GM18520 (cell line): ENCODE measurements around the gene LDLRAD3.

Experiments
- ATAC-seq: cut with Tn5 transposase; IDR thresholded peaks from one replicate; pipeline ENCODE4 v1.9.1; 2021; ENCODE audit not compliant: unreplicated experiment

The LDLRAD3 gene

DNA sequence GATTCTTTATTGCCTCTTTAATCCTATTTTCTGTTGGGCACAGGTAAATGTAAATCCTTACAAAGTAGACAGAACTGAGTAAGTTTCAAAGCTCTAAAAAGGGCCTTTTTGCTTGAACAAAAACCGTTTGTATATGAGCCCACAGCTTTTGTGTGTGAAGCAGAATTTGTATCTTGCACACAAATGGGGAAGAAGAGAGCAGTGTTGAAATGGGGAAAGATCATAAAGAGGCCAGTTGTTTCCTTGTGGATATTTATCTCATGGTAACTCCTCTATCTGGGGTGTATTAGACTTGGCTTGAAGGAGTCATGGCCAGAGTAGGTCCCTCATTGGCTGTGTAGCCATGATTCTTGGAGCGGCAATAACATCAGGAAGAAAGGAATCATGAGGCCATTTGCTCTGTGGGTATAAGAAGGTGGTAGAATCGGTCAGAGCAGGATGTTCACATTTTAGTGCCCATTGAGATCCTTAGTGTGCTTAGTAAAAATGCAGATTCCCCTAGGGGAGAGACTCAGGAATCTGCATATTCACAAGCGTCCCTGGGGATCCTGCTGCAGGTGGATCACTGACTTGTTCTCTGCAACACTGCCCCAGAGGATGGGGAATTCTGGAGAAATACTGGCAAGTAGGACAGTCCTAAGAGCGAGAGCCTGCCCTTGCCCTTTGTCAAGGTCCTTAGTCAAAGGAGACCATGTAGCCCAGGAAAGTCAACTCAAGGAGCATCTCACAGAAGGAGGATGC lies 126.5 kb downstream of the LDLRAD3 start:
- ATAC-seq: no peak

GRCh38 chr11:36070954-36071330 lies 127.1 kb downstream of the LDLRAD3 start:
- ATAC-seq: no peak

GRCh38 chr11:36071917-36072500 lies 128.1 kb downstream of the LDLRAD3 start:
- no peak for ATAC-seq

DNA sequence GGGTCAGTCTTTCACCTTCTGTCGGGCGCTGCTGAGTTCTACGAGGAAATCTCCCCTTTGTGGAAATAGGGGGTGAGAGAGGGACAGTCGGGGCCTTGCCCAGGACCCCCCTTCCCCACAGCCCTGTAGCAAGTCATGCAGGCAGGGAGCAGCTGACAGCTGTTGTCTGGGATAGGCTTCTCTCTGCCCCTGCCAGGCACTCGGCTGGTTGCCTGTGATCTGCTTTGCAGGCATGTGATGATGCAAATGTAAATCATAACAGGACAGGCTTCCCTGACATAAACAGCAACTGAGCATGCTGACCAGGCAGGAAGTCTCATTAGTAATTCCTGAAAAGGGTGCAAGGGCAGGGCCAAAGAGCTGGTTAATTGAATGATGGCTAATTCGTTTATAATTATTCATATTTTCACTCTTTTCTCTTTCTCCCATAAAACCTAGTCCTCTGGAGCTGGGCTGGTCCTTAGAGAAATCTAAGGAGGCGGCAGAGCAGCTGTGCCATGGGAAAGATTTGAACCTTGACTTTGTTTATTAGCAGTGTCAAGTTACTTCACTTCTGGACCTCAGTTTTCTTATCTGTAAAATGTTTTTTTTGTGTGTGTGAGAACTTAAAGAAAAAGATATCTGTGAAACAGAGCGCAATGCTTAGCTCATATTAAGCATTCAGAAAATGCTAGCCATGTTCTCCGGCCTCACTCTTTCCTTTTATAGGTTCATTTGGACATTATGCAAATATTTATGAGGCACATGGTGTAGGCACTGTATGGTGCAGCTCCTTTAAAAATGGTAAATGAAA lies 129.7 kb downstream of the LDLRAD3 start:
- no peak for ATAC-seq

DNA sequence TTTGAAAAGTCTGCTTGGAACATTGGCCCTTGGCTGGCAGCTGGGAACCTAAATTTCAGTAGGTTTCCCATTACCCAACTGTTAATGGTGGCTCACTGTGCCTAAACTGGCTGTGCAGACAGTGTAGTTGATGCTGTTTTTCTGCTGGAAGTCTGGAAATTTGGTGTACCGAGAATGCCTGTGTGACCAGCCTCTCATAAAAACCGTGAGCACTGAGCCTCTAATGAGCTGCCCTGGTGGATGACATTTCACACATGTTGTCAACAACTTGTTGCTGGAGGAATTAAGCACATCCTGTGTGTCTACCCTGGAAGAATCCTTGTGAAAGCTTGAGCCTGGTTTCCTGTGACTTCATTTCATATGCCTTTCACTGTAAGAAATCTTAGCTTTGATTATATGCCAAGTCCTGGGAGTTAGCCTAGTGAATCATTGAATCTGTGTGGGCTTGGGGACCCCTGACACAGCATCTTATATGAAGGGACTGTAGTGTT lies 131.1 kb downstream of the LDLRAD3 start:
- no peak for ATAC-seq

GRCh38 chr11:36077368-36077767 lies 133.5 kb downstream of the LDLRAD3 start:
- no peak for ATAC-seq

- no peak for ATAC-seq
Observed at GRCh38 chr11:36077886-36078685, 134.2 kb downstream of the LDLRAD3 start.

GRCh38 chr11:36078686-36079055 lies 134.8 kb downstream of the LDLRAD3 start:
- ATAC-seq: no peak

- ATAC-seq: no peak
Observed at GRCh38 chr11:36079878-36080675, 136.2 kb downstream of the LDLRAD3 start.

DNA sequence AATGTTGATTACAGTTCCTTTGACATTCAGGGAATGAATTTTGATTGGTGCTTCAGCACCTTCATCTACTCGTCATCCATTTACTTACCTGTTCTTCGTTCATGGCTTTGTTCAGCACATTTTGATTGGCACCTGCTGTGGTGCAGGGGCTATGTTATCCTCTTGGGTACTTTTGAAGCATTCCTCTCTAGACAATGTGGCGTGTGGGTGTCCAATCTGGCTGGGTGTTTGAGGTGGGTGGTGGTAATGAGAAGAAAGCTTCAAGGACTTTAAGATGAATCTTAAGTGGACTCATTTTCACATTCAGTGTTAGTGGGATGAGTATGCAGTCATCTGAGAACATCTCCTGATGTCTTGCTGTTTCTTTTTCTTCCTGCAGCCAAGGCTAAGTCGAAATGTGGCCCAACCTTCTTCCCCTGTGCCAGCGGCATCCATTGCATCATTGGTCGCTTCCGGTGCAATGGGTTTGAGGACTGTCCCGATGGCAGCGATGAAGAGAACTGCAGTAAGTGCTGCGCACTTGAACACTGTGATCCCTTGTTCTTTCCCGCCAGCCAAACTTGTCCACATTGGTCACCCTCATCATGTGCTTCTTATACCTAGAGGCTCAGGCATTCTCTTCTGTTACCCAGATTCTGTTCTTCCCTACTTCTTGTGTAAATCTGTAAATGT lies 137.5 kb downstream of the LDLRAD3 start:
- ATAC-seq: no peak

DNA sequence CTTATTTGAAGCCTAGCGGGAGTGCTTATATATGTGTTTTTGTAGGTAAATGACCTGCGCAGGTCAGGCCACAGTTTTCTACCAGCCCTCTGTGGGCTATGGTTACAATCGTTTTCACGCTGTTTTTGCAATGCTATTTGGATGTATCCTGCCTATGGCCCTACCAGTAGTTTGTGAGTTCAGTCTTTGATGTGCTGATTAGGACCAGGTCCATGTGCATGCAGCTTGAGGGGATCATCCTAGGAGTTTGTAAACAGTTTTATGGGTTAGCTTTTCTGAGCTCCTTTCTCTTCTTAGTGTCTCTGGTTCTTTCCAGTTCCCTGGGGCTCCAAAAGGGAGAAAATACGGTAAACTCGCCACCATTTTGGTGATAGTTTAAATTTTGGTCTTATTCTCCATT lies 142.5 kb downstream of the LDLRAD3 start:
- ATAC-seq: no peak

- ATAC-seq: no peak
Observed at GRCh38 chr11:36088266-36088972, 144.6 kb downstream of the LDLRAD3 start.

DNA sequence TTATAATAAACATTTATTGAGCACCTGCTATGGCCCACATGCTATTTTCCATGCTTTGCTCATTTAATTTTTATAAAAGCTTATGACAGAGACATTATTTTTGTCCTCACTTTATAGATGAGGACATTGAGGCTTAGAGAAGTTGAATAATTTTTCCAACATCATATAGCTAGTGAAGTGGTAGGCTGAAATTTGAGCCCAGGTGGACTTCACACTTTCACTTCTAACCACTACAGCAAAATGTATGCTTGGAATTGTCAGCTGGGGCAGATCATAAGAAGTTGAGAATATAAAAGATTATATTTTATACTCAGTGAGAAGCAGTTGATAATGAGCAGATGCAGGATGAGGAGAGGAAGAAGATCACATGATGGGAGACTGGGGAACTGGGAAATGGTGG lies 146.1 kb downstream of the LDLRAD3 start:
- ATAC-seq: no peak

GRCh38 chr11:36090356-36091109 lies 146.7 kb downstream of the LDLRAD3 start:
- ATAC-seq: no peak

DNA sequence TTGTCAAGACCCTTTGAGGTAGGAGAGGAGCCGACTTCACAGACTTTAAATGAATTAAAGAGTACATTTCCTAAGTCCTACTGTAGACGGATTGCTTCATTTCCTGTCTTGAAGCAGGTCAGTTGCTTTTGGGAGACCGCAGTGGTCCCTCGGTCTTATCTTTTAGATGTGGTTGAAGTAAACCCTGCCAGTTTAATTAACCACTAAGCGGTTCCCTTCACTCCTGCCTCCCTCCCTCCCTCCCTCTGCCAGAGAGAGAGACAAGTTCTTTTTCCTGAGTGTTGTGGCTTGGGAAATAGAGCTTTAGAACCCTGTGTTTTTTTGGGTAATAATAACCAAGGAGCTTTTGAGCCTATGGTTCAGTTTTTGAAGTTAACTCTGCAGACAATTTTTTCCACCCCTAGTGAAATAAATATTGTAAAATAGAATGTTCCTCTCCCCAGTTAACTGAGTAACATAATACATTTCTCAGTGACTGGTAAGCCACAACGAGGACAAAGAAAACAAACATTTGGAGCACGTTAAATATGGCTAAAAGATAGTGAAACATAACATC lies 147.5 kb downstream of the LDLRAD3 start:
- ATAC-seq: no peak

DNA sequence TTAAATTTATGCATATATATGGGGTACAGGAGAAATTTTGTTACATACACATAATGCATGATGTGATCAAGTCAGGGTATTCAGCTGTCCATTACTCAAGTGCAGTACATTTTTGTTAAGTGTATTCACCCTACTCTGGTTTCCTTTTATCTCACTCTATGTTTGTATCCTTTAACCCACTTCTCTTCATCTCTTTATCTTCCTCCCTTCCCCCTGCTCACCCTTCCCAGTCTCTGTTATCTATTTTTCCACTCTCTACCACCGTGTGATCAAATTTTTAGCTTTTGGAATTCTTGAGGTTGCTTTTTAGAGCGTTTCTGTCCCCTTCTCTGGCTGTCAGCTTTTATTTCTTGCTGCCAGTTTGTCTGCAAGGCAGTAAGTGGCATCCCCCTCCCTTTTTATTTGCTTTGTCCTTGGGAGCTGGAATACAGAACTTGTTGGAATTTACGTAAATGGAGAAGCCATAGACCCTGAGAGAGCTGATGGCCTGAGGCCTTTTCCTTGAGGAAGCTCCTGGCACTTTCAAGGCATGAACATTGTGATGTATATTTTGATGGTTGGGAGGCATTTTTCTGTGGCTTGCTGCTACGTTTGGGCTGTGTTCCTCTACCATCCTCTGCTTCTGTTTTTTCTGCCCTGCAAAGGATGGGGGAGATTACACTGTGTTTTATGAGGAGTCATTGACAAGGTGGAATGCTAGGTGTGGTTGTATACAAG lies 148.6 kb downstream of the LDLRAD3 start:
- no peak for ATAC-seq

DNA sequence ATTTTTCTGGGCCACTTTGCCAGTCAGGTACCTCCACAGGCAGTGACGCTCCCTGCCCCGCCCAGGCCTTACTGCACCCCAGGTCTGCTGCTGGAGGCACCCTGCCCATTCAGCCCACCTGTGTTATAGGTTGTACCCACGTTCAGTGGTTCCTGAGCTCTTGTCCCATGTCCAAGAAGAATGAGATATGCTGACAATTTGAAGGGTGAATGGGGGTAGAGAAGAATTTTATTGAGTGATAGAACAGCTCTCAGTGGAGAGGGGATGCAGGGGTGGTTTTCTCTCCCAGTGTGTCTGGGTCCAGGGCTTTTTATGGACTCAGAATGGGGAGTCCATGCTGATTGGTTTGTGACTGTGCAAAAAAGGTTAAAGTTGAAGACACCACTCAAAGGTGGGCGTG lies 149.7 kb downstream of the LDLRAD3 start:
- ATAC-seq: no peak

DNA sequence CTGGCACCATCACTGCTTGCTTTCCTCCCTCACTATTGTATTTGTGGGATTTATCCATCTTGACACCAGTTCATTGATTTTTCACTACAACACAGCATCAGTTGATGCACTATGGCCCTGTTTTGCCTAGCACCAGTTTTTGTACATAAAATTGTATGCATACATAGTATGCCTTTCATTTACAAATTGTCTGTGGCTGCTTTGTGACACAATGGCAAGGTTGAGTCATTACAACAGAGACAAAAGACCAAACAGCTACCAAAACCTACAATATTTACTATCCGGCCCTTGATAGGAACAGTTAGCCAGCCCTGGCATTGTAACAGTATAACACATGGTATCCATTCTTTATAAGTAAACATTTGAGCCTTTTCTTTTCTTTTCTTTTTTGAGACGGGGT lies 150.3 kb downstream of the LDLRAD3 start:
- no peak for ATAC-seq
